ENCODE results near the gene TMEM95. TPM values are rescaled to one million over a fixed set of nuclear protein-coding genes. Genes with fewer than 3 reads are reported as not detected.
A peak's percentile ranks its signal among the peaks of the same experiment; 100 is the strongest.

The TMEM95 gene
- total RNA-seq, 1 experiment from 2014 or later, result 0.50 TPM

DNA sequence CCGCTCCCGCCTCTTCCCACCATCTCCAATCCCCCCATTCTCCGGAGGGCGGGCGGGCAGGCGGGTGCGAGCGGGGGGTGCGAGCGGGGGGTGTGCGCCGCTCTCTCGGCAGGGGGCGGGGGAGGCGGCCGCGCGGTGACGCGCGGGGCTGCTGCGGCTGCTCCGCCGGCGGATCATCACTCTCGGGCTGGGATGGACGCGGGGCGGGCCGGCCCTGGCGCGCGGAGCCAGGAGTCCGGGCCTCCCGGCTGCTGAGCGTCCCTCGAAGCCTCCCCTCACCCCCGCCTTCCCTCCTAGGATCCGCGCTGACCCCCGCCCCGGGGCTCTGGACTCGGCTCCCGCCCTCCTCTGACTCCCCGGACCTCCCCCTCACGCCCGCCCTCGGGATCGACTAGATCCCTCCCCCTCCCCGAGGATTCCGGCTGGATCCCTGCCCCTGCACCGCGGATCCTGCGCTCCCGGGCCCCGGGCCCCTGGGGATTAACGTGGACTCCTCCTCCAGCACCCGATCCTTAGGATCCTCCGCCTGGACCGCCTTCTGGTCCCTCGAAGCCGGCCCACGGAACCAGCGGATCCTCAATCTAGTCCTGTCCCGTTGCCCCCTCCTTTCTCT lies 49.9 kb downstream of the TMEM95 start:
- TF ChIP-seq, protein P1, sequence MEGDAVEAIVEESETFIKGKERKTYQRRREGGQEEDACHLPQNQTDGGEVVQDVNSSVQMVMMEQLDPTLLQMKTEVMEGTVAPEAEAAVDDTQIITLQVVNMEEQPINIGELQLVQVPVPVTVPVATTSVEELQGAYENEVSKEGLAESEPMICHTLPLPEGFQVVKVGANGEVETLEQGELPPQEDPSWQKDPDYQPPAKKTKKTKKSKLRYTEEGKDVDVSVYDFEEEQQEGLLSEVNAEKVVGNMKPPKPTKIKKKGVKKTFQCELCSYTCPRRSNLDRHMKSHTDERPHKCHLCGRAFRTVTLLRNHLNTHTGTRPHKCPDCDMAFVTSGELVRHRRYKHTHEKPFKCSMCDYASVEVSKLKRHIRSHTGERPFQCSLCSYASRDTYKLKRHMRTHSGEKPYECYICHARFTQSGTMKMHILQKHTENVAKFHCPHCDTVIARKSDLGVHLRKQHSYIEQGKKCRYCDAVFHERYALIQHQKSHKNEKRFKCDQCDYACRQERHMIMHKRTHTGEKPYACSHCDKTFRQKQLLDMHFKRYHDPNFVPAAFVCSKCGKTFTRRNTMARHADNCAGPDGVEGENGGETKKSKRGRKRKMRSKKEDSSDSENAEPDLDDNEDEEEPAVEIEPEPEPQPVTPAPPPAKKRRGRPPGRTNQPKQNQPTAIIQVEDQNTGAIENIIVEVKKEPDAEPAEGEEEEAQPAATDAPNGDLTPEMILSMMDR (conservative IDR thresholded peaks at IDR 0.05), result no peak
- TF ChIP-seq EZH2 (IDR thresholded peaks at IDR 0.05; ENCODE audit: low read depth), result no peak
- intact Hi-C loops (cut with micrococcal nuclease; ENCODE audit: unreplicated experiment), result loop anchor here (1.0 to 5.0 kb wide), 9 partner anchors 11 to 432 kb away; partner anchors contain the start of genes CLDN7, KCTD11, PLSCR3 and POLR2A
- BruUV-seq (replicated peaks), result TSS peak; percentile 53

DNA sequence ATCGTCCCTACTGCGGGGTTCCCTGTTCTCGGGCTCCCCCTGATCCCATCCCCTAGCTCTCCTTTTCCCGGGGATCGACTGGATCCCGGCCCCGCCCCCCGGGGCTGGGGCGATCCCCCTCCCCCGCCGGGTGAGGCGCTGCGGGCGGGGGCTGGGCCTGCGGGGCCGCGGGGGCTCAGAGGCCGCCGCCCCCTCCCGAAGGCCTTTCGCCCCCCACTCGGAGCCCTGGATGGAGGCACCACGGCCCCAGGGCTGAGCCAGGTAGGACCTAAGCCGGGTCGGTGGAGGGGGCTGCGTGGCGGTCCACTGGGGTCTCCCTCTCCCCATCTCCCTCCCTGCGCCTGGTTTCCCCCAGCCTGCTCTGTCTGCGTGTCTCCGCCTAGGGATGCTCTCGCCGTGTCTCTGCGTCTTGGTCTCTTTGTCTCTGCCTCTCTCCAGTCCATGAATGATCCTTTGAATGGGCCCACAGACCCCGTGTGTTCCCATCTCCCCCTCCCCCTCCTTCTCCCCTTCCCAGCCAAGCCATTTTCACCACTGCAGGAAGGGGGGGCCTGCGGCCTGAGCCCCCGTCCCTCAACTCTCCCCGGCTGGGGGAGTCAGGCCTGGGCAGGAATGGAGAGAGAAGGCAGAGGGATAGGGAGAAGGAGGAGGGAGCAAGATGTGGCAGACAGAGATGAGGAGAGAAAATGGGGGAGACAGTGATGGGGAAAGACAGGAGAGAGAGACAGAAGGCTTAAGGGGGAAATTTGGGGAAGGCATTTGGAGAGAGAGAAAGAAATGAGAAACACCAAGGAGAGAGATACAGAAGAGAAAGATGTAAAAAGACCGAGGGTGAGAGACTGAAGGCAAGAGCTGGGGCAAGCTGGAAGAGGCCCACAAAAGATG lies 50.6 kb downstream of the TMEM95 start:
- no TSS peak for BruUV-seq (replicated peaks)
- TF ChIP-seq, protein P1 (conservative IDR thresholded peaks at IDR 0.05), result no peak
- TF ChIP-seq EZH2 (IDR thresholded peaks at IDR 0.05; ENCODE audit: low read depth), result no peak
- Histone ChIP-seq H3K9me2 (ENCODE audit: insufficient read depth) (no peaks in the 10 kb centered on the region), H3K79me2 (ENCODE audit: low read depth) (0 out of 2 replicates have a peak, but pooled peaks cover 5% of the 10 kb centered on the region), H3K36me3 (ENCODE audit: low read depth) (no peaks in the 10 kb centered on the region), H2AFZ (peak overlapping the region; percentile 81), H3F3A (ENCODE audit: insufficient read depth, low read depth) (peaks cover 4% of the 10 kb centered on the region; the same call in 1 of the 2 replicates), H3K4me1 (replicated peaks; ENCODE audit: insufficient read depth) (peaks cover 9% of the 10 kb centered on the region), H3K27ac (no peak overlapping the region), H3K9me3 (ENCODE audit: insufficient read depth, low read depth) (no peaks in the 10 kb centered on the region), H4K20me1 (ENCODE audit: insufficient read depth) (no peaks in the 10 kb centered on the region), H3K4me2 (peak overlapping the region; percentile 79), H3K4me3 (peak overlapping the region; percentile 62; the same call in 1 of the 2 replicates), H3K27me3 (ENCODE audit: insufficient read depth, low read depth) (no peaks in the 10 kb centered on the region)
- DNase-seq, result no peak
- intact Hi-C loops (cut with micrococcal nuclease; ENCODE audit: unreplicated experiment), result loop anchor here (2.0 kb wide), 1 partner anchor 153 kb away; the partner anchor contains the start of gene TNFSF13
- ChIA-PET CTCF (no interaction called here), POLR2A (ENCODE audit: unreplicated experiment) (no interaction called here)

More for the DNA sequence above, 49.9 kb downstream of the TMEM95 start:
- Histone ChIP-seq H3F3A (ENCODE audit: insufficient read depth, low read depth) (peaks cover 6% of the 10 kb centered on the region; the same call in 1 of the 2 replicates), H3K9me2 (ENCODE audit: insufficient read depth) (no peaks in the 10 kb centered on the region), H3K4me3 (peak overlapping the region; percentile 62), H3K27ac (no peak overlapping the region), H3K4me1 (replicated peaks; ENCODE audit: insufficient read depth) (peaks cover 11% of the 10 kb centered on the region), H3K4me2 (peak overlapping the region; percentile 79), H3K27me3 (ENCODE audit: insufficient read depth, low read depth) (no peaks in the 10 kb centered on the region), H3K36me3 (ENCODE audit: low read depth) (no peaks in the 10 kb centered on the region), H3K9me3 (ENCODE audit: insufficient read depth, low read depth) (no peaks in the 10 kb centered on the region), H3K79me2 (ENCODE audit: low read depth) (0 out of 2 replicates have a peak, but pooled peaks cover 5% of the 10 kb centered on the region), H4K20me1 (ENCODE audit: insufficient read depth) (no peaks in the 10 kb centered on the region), H2AFZ (peak overlapping the region; percentile 81)
- peak in 1 of 2 experiments; percentile 51 for DNase-seq
- ChIA-PET CTCF (interaction anchor here (0.6 to 1.3 kb wide), 6 partner anchors 31 to 357 kb away, joined by 3 to 19 read pairs (median 6); partner anchors contain the start of gene TMEM102), POLR2A (ENCODE audit: unreplicated experiment) (interaction anchor here (0.6 to 2.1 kb wide), 10 partner anchors 11 to 302 kb away, joined by 3 to 34 read pairs (median 4); partner anchors contain the start of genes PLSCR3 and TMEM102)

DNA sequence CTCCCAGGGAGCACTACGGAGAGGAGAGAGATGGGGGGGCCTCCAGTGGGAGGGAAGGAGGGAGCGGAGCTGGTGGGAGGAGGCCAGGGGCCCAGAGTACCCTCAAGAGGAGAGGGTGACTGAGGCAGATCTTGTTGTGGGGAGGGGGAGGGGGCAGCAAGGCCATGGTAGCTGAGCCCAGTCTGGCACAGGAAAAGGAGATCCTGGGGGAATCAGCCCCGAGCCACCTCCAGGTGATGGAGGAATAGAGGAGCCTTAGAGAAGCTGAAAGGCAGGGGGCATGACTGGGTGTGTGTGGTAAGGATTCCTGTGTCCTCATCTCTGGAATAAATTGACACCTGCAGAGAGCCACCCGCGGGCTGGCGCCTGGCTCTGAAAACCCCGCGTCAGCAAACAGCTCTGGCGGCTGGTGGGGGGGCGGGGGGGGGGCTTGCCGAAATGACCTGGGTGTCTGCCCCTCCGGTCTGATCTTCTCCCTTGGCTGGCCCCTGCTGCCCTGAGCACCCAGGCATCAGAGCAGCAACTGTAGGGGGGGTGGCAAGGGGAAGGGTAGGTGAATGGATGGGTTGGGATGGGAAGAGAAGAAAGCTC lies 51.4 kb downstream of the TMEM95 start:
- ChIA-PET CTCF (no interaction called here), POLR2A (ENCODE audit: unreplicated experiment) (no interaction called here)
- DNase-seq, result no peak
- H3F3A ChIP-seq (ENCODE audit: insufficient read depth, low read depth), result peaks cover 4% of the 10 kb centered on the region; the same call in 1 of the 2 replicates
- peak overlapping the region; percentile 79; the same call in 1 of the 2 replicates for H3K4me2 ChIP-seq
- H3K4me3 ChIP-seq, result no peak overlapping the region
- BruUV-seq (replicated peaks), result no TSS peak
- no peaks in the 10 kb centered on the region for H3K27me3 ChIP-seq (ENCODE audit: insufficient read depth, low read depth)
- H3K79me2 ChIP-seq (ENCODE audit: low read depth), result 0 out of 2 replicates have a peak, but pooled peaks cover 5% of the 10 kb centered on the region
- no peak overlapping the region for H3K27ac ChIP-seq
- TF ChIP-seq, protein P1 (conservative IDR thresholded peaks at IDR 0.05), result no peak
- no peaks in the 10 kb centered on the region for H4K20me1 ChIP-seq (ENCODE audit: insufficient read depth)
- H3K36me3 ChIP-seq (ENCODE audit: low read depth), result no peaks in the 10 kb centered on the region
- H3K4me1 ChIP-seq (replicated peaks; ENCODE audit: insufficient read depth), result peaks cover 6% of the 10 kb centered on the region
- no peak overlapping the region for H2AFZ ChIP-seq
- H3K9me3 ChIP-seq (ENCODE audit: insufficient read depth, low read depth), result no peaks in the 10 kb centered on the region
- no peaks in the 10 kb centered on the region for H3K9me2 ChIP-seq (ENCODE audit: insufficient read depth)
- intact Hi-C loops (cut with micrococcal nuclease; ENCODE audit: unreplicated experiment), result no loop called here
